DMS53 treated with DMSO at 0.1 percent for 48 hours (cell line): ENCODE results near the gene FYB1.

Experiments
- DNase-seq: peaks from one replicate; lab custom pipeline; 2025; ENCODE audit not compliant: unreplicated experiment; lab: John Stamatoyannopoulos, UW

Gene FYB1

DNA sequence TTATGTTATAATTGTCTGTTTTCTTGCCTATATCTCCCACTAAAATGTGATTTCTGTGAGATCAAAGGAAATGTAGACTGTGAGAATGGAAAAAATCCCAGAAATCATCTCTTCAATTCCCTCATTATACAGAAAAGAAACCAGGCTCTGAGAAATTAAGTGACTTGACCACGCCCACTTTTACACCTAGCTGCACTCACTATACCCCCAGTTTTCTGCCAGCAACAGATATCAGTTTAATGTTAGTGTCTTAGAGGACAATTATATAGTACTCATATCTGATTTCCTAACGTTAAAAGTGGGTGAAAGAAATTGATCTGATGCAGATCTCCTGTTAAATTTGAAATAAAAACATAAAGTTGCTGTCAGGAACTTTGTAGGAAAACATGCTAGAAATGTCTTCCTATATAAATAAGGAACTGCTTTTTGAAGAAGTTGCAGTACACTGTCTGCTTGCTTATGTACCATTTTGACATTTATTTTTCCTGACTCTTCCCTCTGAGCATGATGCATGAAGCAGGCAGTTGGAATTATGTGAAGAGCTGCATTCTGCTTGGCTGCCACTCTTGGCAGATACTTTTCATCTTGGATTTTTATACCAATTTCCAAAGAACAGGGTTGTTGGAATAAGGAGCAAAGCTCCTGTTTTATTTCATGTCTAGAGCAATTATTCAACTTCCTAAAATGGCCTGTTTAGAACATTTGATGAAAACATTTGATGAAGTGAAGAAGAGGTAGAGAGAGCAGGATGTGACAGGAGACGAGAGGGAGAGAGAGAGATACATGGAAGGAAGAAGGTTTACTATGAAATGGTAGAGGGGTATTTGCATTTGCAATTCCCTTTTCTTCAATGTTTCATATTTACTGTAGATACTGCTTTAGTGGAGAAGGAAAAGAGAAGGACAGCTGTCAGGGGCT, 87.9 kb downstream of the FYB1 start:
- DNase-seq, result no peak

DNA sequence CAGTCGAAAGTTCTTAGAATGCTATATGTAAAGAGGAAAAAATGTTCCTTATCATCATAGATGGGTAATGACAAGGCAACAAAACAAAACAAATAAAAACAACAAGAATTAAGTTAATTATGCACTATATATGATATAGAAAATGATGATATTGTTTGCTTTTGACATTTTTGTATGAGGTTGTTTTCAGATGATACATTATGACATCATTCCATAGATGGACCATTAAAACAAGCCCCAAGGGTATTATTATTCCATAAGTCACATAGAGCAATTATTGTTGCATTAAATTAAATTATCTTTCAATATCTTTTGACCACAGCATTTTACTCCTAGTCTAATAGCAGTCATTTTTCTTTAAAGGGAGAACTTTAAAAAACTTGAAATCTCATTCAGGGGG, 88.6 kb downstream of the FYB1 start:
- no peak for DNase-seq

DNA sequence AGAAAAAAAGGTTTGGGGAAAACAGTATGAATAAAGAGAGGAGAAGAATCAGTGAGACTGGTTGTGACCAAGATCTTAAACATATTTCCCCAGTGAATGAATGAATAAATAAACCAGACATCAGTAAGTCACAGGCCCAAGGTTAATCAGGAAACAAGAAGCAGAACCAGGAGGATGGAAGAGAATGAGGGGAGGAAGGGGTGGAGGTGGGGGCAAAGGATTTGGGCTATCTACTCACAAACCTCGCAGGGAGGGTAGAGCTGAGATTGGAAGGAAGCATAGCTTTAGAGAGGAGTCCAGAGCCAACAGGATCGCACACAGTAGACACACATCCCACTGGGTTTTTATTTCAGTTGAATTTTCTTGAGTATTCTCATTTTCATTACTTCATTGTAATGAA, 97.4 kb downstream of the FYB1 start:
- DNase-seq, result no peak

DNA sequence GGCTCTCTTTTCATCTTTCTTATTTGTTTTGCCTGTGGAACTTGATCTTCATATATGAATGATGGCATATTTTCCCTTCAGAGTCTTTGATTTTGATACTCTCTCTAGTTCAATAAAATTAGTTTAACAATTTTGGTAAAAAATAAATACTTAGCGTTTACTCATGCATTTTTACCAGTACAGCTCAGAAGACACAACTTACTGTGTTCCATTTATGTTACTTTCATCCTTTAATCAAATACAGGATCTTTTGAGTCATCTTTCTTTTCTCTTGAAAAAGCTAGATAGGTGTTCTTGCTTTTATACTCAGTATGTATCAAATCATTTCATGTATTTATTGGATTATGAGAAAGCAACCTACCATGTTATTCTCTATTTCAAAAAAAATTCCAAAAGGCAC, 98.0 kb downstream of the FYB1 start:
- no peak for DNase-seq

DNA sequence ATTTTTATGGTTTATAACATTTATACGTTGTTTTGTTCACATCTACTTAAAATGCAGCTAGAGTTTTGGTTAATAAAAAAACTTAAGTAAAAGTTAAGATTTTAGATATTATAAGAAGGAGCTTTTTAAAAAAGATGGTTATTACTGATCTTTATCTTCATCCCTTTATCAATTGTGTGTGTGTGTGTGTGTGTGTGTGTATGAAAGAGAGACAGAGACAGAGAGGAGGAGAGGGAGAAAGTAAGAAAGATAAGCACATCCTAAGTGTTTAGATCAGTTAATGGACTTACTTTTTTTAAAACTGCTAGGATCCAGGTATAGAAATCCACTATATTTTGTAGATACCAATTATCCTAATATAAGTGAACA, 99.3 kb downstream of the FYB1 start:
- no peak for DNase-seq

DNA sequence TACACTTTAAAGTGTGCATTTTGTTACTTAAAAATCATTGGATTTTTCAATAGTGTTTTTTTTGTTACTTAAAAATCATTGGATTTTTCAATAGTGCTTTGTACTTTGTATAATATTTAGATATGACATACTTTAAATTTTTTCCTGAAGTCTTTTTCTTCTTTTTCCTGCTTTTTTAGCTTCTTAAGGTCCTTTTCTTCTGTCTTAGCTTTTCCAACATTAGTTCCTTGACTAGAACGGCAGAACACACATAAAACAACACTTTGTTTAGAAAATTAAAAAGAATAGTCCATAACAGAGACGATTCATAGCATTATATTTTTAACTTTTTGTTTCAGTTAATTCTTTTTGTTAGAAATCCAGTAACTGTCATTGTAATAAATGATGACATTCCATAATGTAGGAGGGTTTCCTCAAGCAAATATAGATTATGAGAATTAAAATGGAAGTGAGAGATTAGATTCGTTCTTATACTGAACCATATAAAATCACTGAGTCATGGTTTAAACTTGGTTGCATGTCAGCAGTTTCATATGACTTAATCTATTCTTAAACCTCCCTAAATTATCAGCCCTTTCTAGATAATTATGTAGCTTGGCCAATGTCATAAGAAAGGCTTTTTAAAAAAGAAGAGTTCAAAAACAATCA, 99.8 kb downstream of the FYB1 start:
- no peak for DNase-seq

DNA sequence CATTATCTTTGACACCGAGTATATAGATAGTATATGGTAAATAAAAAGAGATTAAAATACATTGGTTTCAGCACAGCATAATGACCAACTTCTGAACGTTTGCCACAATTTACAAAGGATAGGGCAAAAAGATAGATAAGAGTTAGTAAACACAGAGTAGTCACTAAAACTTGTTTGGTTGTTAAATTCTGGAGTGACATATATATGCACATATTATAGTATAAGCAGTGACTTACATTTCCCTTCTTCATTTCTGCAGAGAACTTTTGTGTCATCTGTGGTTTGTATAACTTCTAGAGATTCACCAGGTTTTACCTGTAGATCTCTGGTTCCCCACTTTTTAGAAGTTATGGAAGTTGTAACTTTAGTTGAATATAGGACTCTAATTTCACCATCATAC, 100.7 kb downstream of the FYB1 start:
- DNase-seq, result no peak

DNA sequence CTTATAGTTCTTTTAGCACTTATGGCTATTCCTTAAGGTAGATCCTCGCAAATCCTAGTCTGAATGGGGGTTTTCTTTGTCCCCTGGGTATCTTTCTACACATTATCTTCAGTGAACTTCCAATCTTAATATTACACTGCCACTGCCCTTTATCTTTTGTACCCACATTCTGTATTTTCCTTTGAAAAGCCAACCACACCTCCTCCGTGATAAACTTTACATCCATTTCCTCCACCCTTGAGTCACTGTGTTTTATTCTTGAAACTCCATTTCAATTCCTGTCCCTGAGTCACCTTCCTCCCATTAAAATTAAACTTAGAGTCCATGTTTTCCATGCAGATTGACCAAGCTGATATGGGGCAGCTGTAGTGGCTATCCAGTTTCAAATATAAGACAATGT, 102.0 kb downstream of the FYB1 start:
- no peak for DNase-seq

DNA sequence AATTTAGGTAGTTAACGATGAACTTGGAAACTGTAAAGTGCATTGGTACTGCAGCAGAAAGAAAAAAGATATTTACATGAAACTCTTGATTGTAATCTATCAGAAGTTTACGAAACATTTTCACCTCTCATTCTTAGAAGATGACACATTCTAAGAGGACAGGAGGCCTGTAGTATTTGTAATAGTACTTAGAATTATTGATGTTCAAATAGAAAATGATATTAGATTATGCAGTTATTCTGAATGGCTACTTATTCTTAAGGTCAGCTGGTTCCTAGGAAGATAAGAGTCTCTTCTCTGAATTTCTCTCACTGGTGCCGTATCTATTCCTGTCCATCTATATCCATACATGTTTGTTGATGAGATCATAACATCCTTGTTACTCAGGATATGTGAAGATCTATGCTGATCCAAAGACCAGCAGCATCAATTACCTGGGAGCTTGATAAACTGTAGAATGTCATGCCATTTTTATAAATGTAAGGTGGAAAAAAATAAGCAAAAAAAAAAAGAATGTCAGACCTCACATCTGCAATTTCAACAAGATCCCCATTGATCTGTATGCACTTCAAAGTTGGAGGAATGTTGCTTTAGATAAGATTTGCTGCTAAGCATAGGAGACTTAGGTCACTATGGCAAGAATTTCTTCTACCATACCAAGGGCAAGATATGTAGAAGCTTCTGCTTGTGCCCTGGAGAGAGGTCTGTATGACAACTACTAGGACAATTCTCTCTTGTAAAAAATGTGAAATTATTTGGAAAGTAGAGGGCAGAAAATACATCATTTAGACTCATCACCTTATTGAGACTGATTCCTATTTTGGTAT, 102.8 kb downstream of the FYB1 start:
- DNase-seq, result no peak

DNA sequence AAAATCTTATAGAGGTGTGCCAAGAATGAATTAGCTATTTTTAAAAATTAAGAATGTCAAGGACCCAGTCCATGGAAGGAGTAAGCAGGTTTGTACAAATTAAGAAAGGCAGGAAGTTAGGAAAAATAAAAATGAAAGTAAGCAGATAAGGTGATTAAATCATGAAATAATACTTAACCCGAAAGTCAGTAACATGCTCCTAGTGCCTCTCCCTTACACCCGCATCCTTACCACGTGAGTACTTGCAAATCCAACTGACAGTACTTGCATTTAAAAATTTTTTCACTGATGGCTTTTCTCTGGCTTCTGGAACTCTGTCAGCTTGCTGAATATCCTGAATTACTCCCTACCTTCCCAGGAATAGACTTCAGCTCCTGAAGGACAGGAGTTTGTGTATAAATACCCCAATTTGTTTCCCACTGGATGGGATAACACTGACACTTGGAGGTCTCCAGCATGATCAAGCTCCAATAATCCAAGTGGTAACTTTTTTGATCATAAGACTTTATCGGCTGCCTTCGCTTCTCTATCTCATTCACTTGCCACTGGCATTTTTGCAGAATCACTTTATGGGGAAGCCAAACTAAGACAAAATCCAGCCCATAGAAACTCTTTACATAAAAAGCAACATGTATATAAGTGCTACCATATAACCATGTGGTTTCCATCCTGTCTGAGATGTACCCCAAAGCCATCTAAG, 103.6 kb downstream of the FYB1 start:
- DNase-seq, result no peak

DNA sequence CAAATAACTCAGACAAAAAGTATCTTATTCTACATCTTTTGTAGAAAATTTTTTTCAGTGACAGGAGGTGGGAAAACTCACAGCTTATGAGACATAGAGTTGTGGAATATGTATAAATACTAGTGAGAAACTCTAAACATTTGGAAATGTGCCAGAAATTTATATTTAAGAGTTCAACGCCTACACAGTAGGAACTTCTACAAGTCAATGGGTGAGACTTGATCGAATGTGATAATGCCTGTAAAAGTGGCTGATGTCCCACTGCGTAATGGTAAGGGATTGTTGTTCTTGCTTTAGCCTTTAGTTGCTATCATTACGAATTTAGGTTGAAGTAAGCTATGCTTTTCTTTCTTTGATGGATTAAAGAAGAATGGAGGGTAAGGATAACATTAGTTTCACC, 105.2 kb downstream of the FYB1 start:
- no peak for DNase-seq

DNA sequence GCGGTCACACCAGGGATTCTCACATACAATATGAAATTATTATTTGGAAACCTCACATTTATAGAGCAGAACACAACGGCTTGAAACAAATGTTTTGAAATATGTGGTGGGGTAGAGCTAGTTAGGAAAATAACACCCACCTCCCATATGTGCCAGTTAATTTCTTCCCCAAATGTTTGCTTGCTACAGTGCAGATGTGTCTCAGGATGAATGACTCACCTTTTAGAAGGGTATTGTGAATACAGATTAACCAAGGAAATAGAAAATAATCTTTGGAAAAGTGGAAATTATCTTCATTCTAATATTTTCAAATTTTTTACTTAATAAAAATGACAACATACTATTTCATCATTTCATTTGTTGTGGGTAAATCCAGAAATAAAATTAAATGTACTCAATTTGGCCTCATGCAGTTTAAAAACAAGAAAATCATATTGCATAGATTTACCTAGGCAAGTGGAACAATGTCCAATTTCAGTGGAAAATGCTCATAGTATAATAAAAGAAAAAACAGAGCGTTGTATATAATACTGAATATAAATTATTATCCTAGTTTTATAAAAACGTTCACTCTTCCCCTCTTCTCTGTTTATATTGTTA, 105.9 kb downstream of the FYB1 start:
- no peak for DNase-seq

DNA sequence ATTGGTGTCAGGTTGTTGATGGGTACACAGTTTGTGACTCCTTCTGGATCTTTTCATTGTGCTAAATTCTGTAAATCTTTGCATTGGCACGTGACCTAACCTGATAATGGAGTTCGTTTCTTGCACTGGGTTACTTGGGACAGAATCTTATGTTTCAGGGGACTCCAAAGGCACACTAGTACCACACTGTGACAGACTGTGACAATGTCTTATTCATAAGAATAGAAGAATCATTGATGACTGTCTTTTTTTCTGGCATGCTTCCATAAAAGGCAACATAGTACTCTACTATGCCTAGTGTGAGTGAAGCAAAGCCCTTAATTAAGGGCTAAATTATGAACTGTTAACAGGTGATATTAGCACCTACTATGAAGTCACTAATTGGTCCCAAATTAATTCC, 109.8 kb downstream of the FYB1 start:
- DNase-seq, result no peak

DNA sequence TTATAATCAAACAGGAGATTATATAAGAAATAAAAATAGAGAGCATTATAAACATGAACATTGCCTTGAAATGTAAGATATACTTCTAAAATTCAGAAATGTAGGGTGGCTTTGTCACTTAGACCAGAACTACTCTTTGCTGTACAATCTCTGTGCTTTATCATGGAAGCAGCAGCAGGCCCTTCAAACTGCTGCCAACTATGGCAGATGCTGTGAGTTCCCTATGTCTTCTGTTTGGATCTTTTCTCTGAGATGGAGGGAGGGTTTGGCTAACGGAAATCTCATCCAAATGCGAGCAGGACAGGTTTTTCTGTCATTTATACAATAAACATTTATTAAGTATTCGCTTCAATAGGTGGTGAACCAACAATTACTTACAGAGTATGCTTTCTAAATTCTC, 110.4 kb downstream of the FYB1 start:
- DNase-seq, result no peak

DNA sequence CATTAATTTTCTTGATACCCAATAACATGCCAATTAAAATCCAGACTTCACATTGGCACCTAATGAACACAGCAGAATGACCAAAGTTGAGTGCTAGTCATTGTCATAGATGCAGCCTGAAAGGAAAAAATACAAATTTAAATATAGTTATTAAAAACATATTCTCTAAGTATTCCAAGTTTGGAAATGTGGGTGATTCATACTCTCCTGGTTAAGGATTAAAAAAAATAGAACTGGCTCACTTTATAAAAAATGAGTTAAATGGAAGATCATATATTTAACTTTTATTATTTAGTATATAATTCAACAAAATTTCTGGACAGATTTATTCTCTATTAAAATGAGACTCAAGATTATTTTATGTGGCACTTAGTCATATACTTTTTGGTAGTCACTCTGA, 112.0 kb downstream of the FYB1 start:
- DNase-seq, result no peak

DNA sequence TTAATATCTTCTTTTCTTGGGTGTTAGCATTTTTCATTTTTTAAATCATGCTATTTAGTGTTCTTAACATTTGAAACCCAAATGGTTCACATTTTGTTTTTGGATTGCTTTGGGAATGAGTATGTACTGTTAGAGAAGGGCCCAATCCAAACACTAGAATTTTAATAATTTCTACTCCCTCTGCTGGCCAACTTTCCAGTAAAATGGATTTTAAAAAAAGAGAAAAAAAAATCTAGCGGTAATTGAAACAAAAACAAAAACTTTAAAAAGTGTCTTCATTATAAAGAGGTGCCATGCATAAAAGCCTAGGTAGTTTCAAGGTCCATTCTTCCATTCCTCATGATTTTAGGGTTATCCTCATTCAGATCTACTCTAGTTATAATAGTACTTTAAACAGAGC, 113.0 kb downstream of the FYB1 start:
- DNase-seq, result no peak

DNA sequence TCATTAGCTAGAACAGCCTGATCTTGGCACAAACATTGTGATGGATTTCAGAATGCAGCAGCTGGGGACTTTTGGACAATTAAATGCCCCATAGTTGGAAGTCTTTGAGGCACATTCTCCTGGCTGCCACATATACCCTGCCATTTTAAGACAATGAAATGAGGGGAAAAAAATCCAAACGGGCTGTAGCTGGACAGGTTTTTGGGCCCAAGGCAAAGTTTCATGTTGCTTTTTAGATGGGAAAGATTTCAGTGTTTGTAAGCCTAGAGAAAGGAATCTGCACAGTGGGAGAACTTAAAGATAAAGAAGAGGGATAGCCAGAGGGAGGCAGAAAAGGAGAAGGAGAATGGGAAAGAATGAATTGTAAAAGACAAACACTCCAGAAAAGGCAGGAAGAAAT, 115.1 kb downstream of the FYB1 start:
- DNase-seq, result no peak

DNA sequence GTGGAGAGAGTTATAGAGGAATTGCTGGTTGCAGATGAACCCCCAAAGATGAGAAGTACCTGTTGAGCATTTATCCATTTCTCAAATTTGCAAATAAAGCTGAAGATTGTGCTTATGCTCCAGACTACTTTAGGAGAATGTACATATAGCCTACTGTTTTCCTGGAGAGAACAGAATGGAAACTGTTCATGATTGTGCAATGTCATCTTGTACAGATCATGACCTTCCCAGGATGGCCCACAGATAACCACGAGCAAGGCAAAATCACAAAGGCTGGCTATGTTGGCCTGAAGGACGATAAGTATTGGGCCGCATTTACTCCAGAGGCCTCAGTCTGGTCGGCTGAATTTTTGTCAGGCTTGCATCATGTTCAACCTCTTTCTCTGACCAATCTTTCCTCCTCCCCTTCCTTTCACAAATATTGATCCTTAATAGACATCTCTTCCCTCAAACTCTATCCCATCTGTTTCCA, 116.6 kb downstream of the FYB1 start:
- DNase-seq, result no peak

DNA sequence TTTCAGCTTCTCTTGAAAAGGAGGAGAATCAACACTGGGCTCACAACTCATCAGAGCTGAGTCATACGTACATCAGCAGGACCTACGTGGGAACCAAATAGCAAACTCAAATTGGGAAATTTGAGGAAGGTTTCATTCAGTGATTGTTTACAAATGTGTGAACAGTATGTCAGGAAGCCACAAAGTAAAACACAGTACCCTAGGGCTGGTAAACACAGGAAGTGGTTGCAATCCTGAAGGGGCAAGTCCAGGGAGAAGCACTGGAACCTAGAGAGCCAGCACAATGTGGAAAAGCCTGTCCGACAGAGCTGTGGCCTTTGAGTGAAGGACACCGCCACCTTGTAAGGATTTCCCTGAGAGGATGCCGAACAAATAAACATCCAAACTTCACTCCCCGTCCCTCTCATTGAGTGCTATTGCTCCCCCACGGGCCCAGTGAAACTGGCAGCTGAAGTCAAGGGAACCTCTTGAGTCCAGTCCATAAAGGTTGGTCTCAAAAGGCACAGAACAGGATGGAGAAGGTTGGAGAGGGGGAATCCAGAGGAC, 118.4 kb downstream of the FYB1 start:
- peak; percentile 67 for DNase-seq

DNA sequence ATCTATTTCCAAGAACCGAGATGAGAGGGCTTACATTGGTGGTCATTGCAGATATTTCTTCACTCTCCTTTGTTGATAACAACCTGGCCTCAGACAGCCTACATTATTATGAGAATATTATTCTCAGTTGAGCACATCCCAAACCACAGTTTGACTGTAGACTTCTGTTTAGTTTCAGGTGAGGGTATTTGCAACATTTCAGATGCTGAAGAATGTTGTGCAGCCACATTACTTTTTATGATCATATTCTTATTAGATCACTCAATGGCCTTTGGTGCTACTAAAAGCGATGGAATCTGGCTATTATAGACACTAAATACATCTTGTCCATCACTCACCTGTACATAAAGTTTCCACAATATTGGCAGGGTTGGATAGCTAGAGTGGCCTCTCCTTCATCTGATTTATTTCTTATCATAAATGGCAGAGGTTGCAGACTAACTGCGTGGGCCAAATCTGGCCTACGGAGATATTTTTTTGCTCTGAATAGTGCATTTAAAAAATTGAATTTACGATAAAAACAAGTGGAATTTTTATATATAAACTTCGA, 119.0 kb downstream of the FYB1 start:
- DNase-seq, result no peak
